ENCODE measurements around the gene SF1. TPM values are rescaled to one million over a fixed set of nuclear protein-coding genes. Genes with fewer than 3 reads are reported as not detected.

SF1 gene
- polyA plus RNA-seq, 1 experiment = 56.8 TPM

GRCh38 chr11:64784813-64785581 lies 6.7 kb upstream of the SF1 start:
- CTCF ChIA-PET = interaction anchor here (0.5 to 1.1 kb wide), 2 partner anchors 56 to 96 kb away, joined by 3 read pairs; no protein-coding TSS in a partner anchor
- no peak for DNase-seq (ENCODE audit: low read depth, low spot score)
- POLR2A ChIA-PET = no interaction called here

GRCh38 chr11:64778223-64778472 lies 194 bp downstream of the SF1 start:
- CTCF ChIA-PET = interaction anchor here (1.0 to 2.0 kb wide), 3 partner anchors 9 to 116 kb away, joined by 4 to 7 read pairs (median 4); no protein-coding TSS in a partner anchor
- no peak for TF ChIP-seq CTCF (IDR thresholded peaks at IDR 0.05; ENCODE audit: low read depth, low read length)
- Histone ChIP-seq H3K27me3 (ENCODE audit: control insufficient read depth, insufficient read depth, low read length) (no peaks in the 10 kb centered on the region), H3K4me3 (ENCODE audit: low read depth, low read length) (peak overlapping the region; percentile 98), H3K9me3 (ENCODE audit: control insufficient read depth, insufficient read depth, low read length) (no peaks in the 10 kb centered on the region), H3K27ac (ENCODE audit: low read depth, low read length) (peak overlapping the region; percentile 85)
- POLR2A ChIA-PET = interaction anchor here (0.6 to 2.0 kb wide), 6 partner anchors 9 to 1937 kb away, joined by 3 to 11 read pairs (median 6); partner anchors contain the start of gene PYGM
- DNase-seq (ENCODE audit: low read depth, low spot score) = no peak

More at GRCh38 chr11:64784813-64785581, 6.7 kb upstream of the SF1 start:
- Histone ChIP-seq H3K27ac (ENCODE audit: low read depth, low read length) (no peak overlapping the region), H3K27me3 (ENCODE audit: control insufficient read depth, insufficient read depth, low read length) (no peaks in the 10 kb centered on the region), H3K9me3 (ENCODE audit: control insufficient read depth, insufficient read depth, low read length) (no peaks in the 10 kb centered on the region), H3K4me3 (ENCODE audit: low read depth, low read length) (no peak overlapping the region)
- no peak for TF ChIP-seq CTCF (IDR thresholded peaks at IDR 0.05; ENCODE audit: low read depth, low read length)

- TF ChIP-seq CTCF (IDR thresholded peaks at IDR 0.05; ENCODE audit: low read depth, low read length) = no peak
- ChIA-PET POLR2A (interaction anchor here (0.5 to 1.5 kb wide), 4 partner anchors 14 to 1571 kb away, joined by 3 to 6 read pairs (median 4); no protein-coding TSS in a partner anchor), CTCF (interaction anchor here (1.0 to 2.0 kb wide), 3 partner anchors 10 to 89 kb away, joined by 3 to 11 read pairs (median 3); no protein-coding TSS in a partner anchor)
- peak; percentile 43 for DNase-seq (ENCODE audit: low read depth, low spot score)
- Histone ChIP-seq H3K4me3 (ENCODE audit: low read depth, low read length) (peak overlapping the region; percentile 98), H3K27me3 (ENCODE audit: control insufficient read depth, insufficient read depth, low read length) (no peaks in the 10 kb centered on the region), H3K9me3 (ENCODE audit: control insufficient read depth, insufficient read depth, low read length) (no peaks in the 10 kb centered on the region), H3K27ac (ENCODE audit: low read depth, low read length) (no peak overlapping the region)
Measured at GRCh38 chr11:64777449-64778222, 706 bp downstream of the SF1 start.

- H3K4me3 ChIP-seq (ENCODE audit: low read depth, low read length) = peak overlapping the region; percentile 98
- H3K9me3 ChIP-seq (ENCODE audit: control insufficient read depth, insufficient read depth, low read length) = no peaks in the 10 kb centered on the region
- no peak overlapping the region for H3K27ac ChIP-seq (ENCODE audit: low read depth, low read length)
- ChIA-PET CTCF (interaction anchor here (1.0 to 2.0 kb wide), 4 partner anchors 9 to 88 kb away, joined by 3 to 11 read pairs (median 4); no protein-coding TSS in a partner anchor), POLR2A (interaction anchor here (0.5 to 0.6 kb wide), 3 partner anchors 93 to 1572 kb away, joined by 3 to 4 read pairs (median 3); no protein-coding TSS in a partner anchor)
- DNase-seq (ENCODE audit: low read depth, low spot score) = no peak
- no peaks in the 10 kb centered on the region for H3K27me3 ChIP-seq (ENCODE audit: control insufficient read depth, insufficient read depth, low read length)
- no peak for TF ChIP-seq CTCF (IDR thresholded peaks at IDR 0.05; ENCODE audit: low read depth, low read length)
Measured at GRCh38 chr11:64776875-64777274, 1.5 kb downstream of the SF1 start.
